Breast epithelium (tissue), 4 donors: ENCODE data around the gene IARS2. TPM values are rescaled to one million over a fixed set of nuclear protein-coding genes. Genes with fewer than 3 reads are reported as not detected.
A peak's percentile ranks its signal among the peaks of the same experiment; 100 is the strongest.
"Not testable (repeated sequence)": the region's sequence is repeated elsewhere in the genome, so short reads cannot be mapped to it uniquely, and the experiment has no call there.

Experiments used
- DNase-seq, 2 donors: peaks; one replicate each; pipeline ENCODE4 v3.0.0-alpha.2; 2019; ENCODE audit warnings: low spot score in 2 of 2
- H3K27ac ChIP-seq, 2 donors: fragments of 200-600 bp; sonication (generic) in 1 of 2; one replicate each; pipeline ENCODE4 v1.5.1; 2016 to 2019; ENCODE audit warnings: mild to moderate bottlenecking in 1 of 2
- H3K27me3 ChIP-seq, 2 donors: fragments of 200-600 bp; sonication (generic) in 1 of 2; one replicate each; pipeline versions ENCODE4 v1.5.1 to v1.6.0; 2017 to 2019; ENCODE audit warnings: control low read depth in 1 of 2, mild to moderate bottlenecking in 1 of 2
- H3K36me3 ChIP-seq: fragments of 200-600 bp; one replicate; pipeline ENCODE4 v1.5.1; 2019
- H3K4me1 ChIP-seq, 2 donors: fragments of 200-600 bp; sonication (generic); one replicate each; pipeline ENCODE4 v1.5.1; 2016 to 2019; ENCODE audit warnings: control low read depth in 1 of 2
- H3K4me3 ChIP-seq, 3 donors: fragments of 200-600 bp; sonication (generic); 1 replicate in 2 of 3; 2 replicates in 1 of 3; pipeline ENCODE4 v1.5.1; 2016 to 2019; ENCODE audit warnings: mild to moderate bottlenecking in 3 of 3, moderate library complexity in 2 of 3
- H3K9me3 ChIP-seq, 2 donors: fragments of 200-600 bp; sonication (generic) in 1 of 2; one replicate each; pipeline ENCODE4 v1.5.1; 2016 to 2019; ENCODE audit warnings: control low read depth in 1 of 2
- POLR2A ChIP-seq: fragments of 450-650 bp; IDR thresholded peaks from one replicate; pipeline ENCODE4 v1.6.1; 2016; ENCODE audit warnings: antibody characterized with exemption, mild to moderate bottlenecking, moderate library complexity
- POLR2AphosphoS5 ChIP-seq, 3 donors: sonication (generic); formaldehyde crosslinking; IDR thresholded peaks; one replicate each; pipeline ENCODE4 v1.6.1; 2017; ENCODE audit warnings: antibody characterized with exemption in 3 of 3
- intact Hi-C: fragments of 100-400 bp; cut with DNase I; formaldehyde crosslinking; loops from one replicate; pipeline ENCODE4 v1.15.1; 2023; ENCODE audit warnings: low total_unique reads
- total RNA-seq, 3 donors: library from RNA; depleted of rRNA; stranded (reverse); fragments of >200 nt; gene quantifications; one replicate each; pipeline ENCODE4 v1.1.0, GENCODE V29; 2016
- TF ChIP-seq, protein P1 (sequence below), 3 donors: fragments of 450-650 bp; IDR thresholded peaks; one replicate each; pipeline ENCODE4 v1.5.1; 2016 to 2017; ENCODE audit warnings: antibody characterized with exemption in 3 of 3, mild to moderate bottlenecking in 3 of 3, moderate library complexity in 3 of 3

IARS2 gene
- total RNA-seq, 3 donors from 2014 or later, result 57.7 to 84.0 (median 66.2) TPM

DNA sequence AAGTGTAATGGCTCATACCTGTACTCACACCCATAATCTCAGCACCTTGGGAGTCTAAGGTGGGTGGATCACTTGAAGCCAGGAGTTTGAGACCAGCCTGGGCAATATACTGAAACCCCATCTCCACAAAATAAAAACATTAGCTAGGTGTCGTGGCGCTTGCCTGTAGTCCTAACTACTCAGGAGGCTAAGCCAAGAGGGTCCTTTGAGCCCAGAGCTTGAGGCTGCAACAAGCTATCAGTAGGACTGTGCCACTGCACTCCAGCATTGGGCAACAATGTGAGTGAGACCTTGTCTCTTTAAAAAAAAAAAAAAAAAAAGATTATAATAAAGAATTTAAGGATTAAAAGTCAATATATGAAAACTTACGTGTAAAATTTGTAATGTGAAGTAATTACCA lies 16.0 kb upstream of the IARS2 start:
- DNase-seq, result no peak

DNA sequence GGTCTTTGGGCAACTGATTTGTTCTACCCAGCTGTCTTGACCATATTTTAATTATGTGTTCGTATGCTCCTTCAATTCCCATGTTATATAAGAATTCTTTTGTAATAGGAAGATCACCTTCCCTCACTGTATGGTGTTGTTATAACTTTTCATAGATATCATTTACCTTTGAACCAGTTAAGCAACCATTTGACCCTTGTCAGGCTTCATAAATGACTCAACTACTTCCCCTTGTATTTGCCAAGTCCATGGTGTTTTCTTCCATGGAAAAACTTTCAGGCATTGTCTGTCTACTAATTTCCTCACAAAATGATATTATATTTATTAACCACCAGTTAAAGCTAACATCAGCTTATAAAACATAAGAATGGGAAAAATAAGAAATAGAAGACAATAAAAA lies 9.5 kb upstream of the IARS2 start:
- H3K4me3 ChIP-seq, result no peak overlapping the region
- no peaks in the 10 kb centered on the region for H3K36me3 ChIP-seq
- no peaks in the 10 kb centered on the region for H3K27me3 ChIP-seq
- TF ChIP-seq POLR2AphosphoS5 (IDR thresholded peaks at IDR 0.05) (no peak), POLR2A (no peak)
- TF ChIP-seq, protein P1, sequence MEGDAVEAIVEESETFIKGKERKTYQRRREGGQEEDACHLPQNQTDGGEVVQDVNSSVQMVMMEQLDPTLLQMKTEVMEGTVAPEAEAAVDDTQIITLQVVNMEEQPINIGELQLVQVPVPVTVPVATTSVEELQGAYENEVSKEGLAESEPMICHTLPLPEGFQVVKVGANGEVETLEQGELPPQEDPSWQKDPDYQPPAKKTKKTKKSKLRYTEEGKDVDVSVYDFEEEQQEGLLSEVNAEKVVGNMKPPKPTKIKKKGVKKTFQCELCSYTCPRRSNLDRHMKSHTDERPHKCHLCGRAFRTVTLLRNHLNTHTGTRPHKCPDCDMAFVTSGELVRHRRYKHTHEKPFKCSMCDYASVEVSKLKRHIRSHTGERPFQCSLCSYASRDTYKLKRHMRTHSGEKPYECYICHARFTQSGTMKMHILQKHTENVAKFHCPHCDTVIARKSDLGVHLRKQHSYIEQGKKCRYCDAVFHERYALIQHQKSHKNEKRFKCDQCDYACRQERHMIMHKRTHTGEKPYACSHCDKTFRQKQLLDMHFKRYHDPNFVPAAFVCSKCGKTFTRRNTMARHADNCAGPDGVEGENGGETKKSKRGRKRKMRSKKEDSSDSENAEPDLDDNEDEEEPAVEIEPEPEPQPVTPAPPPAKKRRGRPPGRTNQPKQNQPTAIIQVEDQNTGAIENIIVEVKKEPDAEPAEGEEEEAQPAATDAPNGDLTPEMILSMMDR (IDR thresholded peaks at IDR 0.05), result no peak
- H3K9me3 ChIP-seq, result no peaks in the 10 kb centered on the region
- DNase-seq, result no peak
- no peaks in the 10 kb centered on the region for H3K4me1 ChIP-seq
- no peak overlapping the region for H3K27ac ChIP-seq
- intact Hi-C loops, result no loop called here

More for the DNA sequence above, 16.0 kb upstream of the IARS2 start:
- Histone ChIP-seq H3K36me3 (no peaks in the 10 kb centered on the region), H3K4me1 (no peaks in the 10 kb centered on the region), H3K27me3 (no peaks in the 10 kb centered on the region), H3K27ac (no peak overlapping the region), H3K9me3 (no peaks in the 10 kb centered on the region), H3K4me3 (no peak overlapping the region)
- TF ChIP-seq POLR2A, result no peak
- TF ChIP-seq, protein P1 (IDR thresholded peaks at IDR 0.05), result no peak
- no peak for TF ChIP-seq POLR2AphosphoS5 (IDR thresholded peaks at IDR 0.05)
- intact Hi-C loops, result loop anchor here (5.0 kb wide), 1 partner anchor 41 kb away; no protein-coding TSS in a partner anchor

DNA sequence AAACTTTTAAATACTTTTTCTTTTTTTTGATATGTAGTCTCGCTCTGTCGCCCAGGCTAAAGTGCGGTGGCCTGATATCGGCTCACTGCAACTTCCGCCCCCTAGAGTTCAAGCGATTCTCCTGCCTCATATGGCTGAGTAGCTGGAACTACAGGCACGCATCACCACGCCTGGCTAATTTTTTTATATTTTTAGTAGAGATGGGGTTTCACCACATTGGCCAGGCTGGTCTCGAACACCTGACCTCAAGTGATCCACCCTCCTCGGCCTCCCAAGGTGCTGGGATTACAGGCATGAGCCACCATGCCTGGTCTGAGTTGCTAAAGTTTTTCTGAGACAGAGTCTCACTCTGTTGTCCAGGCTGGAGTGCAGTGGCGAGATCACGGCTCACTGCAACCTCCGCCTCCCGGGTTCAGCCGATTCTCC lies 7.7 kb upstream of the IARS2 start:
- H3K27me3 ChIP-seq, H3K36me3 ChIP-seq, H3K4me1 ChIP-seq, H3K9me3 ChIP-seq, H3K4me3 ChIP-seq, H3K27ac ChIP-seq, DNase-seq, intact Hi-C loops: not testable (repeated sequence)

DNA sequence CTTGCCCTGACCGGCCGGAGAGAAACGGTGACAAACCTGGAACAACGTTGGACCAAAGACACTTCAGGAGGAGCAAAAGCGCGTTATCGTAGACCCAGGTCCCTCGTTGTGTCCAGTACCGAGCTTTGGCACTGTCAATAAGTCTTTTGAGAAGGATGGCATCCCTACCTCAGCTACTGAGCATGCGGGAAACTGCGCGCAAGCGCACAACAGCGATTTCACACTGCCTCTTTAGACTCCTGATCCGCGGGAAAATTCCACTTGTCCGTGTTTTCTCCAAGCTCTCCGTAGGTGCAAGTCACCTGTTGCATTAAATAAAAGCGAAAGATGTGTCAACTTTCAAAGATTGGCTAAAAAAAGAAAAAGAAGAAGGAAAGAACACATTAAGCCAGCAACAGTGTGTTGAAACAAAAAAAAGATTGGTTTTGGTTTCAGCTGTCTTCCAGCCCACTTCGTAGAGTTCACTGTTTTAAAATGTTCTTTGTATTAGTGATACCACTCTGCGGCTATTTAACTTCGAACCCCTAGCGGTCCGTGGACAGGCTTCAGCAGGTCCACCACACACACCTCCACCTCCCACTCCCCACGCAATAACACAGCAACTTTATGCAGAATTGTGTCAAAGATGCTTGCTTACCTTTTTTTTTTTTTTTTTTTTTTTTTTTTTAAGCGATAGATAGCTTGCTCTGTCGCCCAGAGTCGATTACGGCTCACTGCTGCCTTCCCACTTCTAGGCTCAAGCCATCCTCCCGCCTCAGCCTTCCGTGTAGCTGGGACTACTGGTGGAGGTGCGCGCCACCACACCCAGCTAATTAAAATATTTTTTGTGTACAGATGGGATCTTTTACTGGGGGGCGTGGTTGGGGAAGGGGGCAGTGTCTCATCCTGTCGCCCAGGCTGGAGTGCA lies 4.0 kb upstream of the IARS2 start, which contains the start of gene BPNT1:
Gene BPNT1 (minus strand): TSS at position 139 of the 907 bp plus-strand sequence. CDS start 9,942 bp downstream, outside the sequence.
- Histone ChIP-seq H3K27me3 (no peaks in the 10 kb centered on the region), H3K27ac (peak within 1 kb of the TSS; percentile 30 to 53), H3K9me3 (no peaks in the 10 kb centered on the region), H3K4me1 (peaks cover 0 to 3% of the 10 kb centered on the region in 2 donors), H3K4me3 (peak within 1 kb of the TSS; percentile 51 to 72 (median 51)), H3K36me3 (no peaks in the 10 kb centered on the region)
- peak; percentile 91 for DNase-seq
- TF ChIP-seq POLR2A, result no peak
- TF ChIP-seq, protein P1 (IDR thresholded peaks at IDR 0.05), result no peak
- TF ChIP-seq POLR2AphosphoS5 (IDR thresholded peaks at IDR 0.05), result peak in 1 of 3 donors; percentile 52
- intact Hi-C loops, result no loop called here

DNA sequence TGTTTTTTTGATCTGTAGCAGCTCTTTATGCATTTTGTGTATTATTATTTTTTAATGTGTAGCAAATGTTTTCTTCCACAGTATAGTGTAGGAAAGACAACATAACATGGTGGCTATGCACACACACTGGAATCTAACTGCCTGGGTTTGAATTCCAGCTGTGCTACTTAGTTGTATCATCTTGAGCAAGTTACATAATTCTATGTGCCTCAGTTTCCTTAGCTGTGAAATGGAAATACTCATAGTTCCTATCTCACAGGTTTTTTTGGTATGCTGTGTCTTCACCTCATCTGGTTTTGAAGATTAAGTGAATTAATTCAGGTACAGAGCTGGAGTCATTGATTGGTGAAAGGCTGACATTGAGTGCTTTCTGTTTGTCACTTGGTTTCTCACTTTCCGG lies 1.2 kb upstream of the IARS2 start:
- no peak overlapping the region for H3K4me3 ChIP-seq
- H3K27me3 ChIP-seq, result no peaks in the 10 kb centered on the region
- peaks cover 0 to 12% of the 10 kb centered on the region in 2 donors for H3K4me1 ChIP-seq
- no peak for TF ChIP-seq POLR2AphosphoS5 (IDR thresholded peaks at IDR 0.05)
- H3K27ac ChIP-seq, result no peak overlapping the region
- no peaks in the 10 kb centered on the region for H3K9me3 ChIP-seq
- intact Hi-C loops, result no loop called here
- DNase-seq, result no peak
- no peaks in the 10 kb centered on the region for H3K36me3 ChIP-seq

DNA sequence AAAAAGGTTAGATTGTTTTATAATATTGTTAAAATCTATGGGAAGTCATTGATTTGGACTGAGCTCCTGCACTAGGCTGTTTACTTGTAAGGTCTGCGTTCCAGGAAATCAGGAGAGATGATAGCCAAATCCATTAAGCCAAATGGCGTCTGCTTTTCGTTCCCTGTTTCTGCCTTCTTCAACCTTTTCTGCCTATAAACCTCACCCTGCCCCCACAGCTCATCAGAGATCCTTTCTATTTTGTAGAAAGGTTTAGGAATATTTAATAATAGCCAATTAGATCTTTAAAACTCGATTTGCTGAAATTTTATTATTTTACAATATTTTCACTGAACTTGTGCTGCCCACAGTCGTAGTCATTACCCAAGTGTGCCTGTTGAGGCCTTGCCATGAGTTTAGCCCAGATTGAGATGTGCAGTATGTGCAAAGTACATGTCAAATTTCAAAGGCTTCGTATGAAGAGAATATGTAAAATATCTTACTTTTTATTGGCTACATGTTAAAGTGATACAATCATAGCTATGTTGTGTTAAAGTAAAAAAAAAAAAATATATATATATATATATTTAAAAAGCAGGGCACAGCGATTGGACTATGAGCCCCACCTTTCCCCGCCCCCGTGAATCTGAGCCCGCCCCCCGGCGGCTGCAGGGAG lies 444 bp upstream of the IARS2 start:
- intact Hi-C loops, result no loop called here
- TF ChIP-seq, protein P1 (IDR thresholded peaks at IDR 0.05), result no peak
- TF ChIP-seq POLR2AphosphoS5 (IDR thresholded peaks at IDR 0.05) (no peak), POLR2A (no peak)
- H3K27ac ChIP-seq, result peak overlapping the region; percentile 70 to 88
- no peak for DNase-seq
- peaks cover 0 to 12% of the 10 kb centered on the region in 2 donors for H3K4me1 ChIP-seq
- no peaks in the 10 kb centered on the region for H3K36me3 ChIP-seq
- H3K9me3 ChIP-seq, result no peaks in the 10 kb centered on the region
- peak overlapping the region; percentile 67 to 96 (median 83) for H3K4me3 ChIP-seq
- no peaks in the 10 kb centered on the region for H3K27me3 ChIP-seq
